Measurements from ENCODE around the gene ZNF385B. TPM values are rescaled to one million over a fixed set of nuclear protein-coding genes. Genes with fewer than 3 reads are reported as not detected.

The ZNF385B gene
- total and polyA plus RNA-seq, 2 donors (not counting 1 experiment from before 2014, with no cell fraction given): not detected

- no peaks in the 10 kb centered on the region for H3K79me2 ChIP-seq (ENCODE audit: control insufficient read depth, insufficient read depth, low read length)
- no peak overlapping the region for H3K9ac ChIP-seq (ENCODE audit: low read length)
- ATAC-seq (ENCODE audit: low read depth) (no peak), DNase-seq (no peak)
- no peaks in the 10 kb centered on the region for H3K27me3 ChIP-seq (replicated peaks in 1 of 4; ENCODE audit: control extremely low read depth in 1 of 4, control insufficient read depth in 3 of 4, insufficient read depth in 4 of 4, low read length in 3 of 4)
- ChIA-PET POLR2A (no interaction called here), CTCF (no interaction called here)
- H3K4me3 ChIP-seq (ENCODE audit: control extremely low read depth in 1 of 5, extremely low read depth in 1 of 5, insufficient read depth in 1 of 5, low read depth in 2 of 5, low read length in 4 of 5): no peak overlapping the region
- H2AFZ ChIP-seq (ENCODE audit: insufficient read depth, low read depth, low read length, poor library complexity, severe bottlenecking): no peak overlapping the region
- H3K4me1 ChIP-seq (ENCODE audit: control insufficient read depth in 2 of 2, insufficient read depth in 2 of 2, low read length in 2 of 2): no peaks in the 10 kb centered on the region
- 73% methylated on average over 1 of the region's 1 CpG for WGBS (ENCODE audit: insufficient coverage)
- no peak overlapping the region for H3K27ac Mint-ChIP-seq
- H3K27me3 Mint-ChIP-seq: peaks cover 16% of the 10 kb centered on the region
- no peak overlapping the region for H3K4me3 Mint-ChIP-seq
- TF ChIP-seq, protein P1, sequence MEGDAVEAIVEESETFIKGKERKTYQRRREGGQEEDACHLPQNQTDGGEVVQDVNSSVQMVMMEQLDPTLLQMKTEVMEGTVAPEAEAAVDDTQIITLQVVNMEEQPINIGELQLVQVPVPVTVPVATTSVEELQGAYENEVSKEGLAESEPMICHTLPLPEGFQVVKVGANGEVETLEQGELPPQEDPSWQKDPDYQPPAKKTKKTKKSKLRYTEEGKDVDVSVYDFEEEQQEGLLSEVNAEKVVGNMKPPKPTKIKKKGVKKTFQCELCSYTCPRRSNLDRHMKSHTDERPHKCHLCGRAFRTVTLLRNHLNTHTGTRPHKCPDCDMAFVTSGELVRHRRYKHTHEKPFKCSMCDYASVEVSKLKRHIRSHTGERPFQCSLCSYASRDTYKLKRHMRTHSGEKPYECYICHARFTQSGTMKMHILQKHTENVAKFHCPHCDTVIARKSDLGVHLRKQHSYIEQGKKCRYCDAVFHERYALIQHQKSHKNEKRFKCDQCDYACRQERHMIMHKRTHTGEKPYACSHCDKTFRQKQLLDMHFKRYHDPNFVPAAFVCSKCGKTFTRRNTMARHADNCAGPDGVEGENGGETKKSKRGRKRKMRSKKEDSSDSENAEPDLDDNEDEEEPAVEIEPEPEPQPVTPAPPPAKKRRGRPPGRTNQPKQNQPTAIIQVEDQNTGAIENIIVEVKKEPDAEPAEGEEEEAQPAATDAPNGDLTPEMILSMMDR (IDR thresholded peaks at IDR 0.05): no peak
- no peak for TF ChIP-seq EZH2 (IDR thresholded peaks at IDR 0.05; ENCODE audit: borderline replicate concordance, insufficient read depth, low read depth, low read length, poor library complexity, severe bottlenecking)
- H3K9me3 ChIP-seq (ENCODE audit: control extremely low read depth in 1 of 3, control insufficient read depth in 2 of 3, insufficient read depth in 1 of 3, low read length in 2 of 3): no peaks in the 10 kb centered on the region
- H3K9me3 Mint-ChIP-seq (ENCODE audit: insufficient read depth): no peaks in the 10 kb centered on the region
- intact Hi-C loops (cut with micrococcal nuclease): no loop called here
- H3K27ac ChIP-seq (ENCODE audit: low read length in 2 of 2): no peak overlapping the region
- H3K4me2 ChIP-seq (replicated peaks; ENCODE audit: low read depth, low read length, poor library complexity, severe bottlenecking): no peak overlapping the region
- H3K4me1 Mint-ChIP-seq: no peaks in the 10 kb centered on the region
- H3K36me3 ChIP-seq (replicated peaks in 1 of 2; ENCODE audit: control extremely low read depth in 1 of 2, control insufficient read depth in 1 of 2, extremely low read depth in 1 of 2, insufficient read depth in 2 of 2, low read length in 1 of 2): no peaks in the 10 kb centered on the region
- H4K20me1 ChIP-seq (ENCODE audit: control insufficient read depth, insufficient read depth, low read length, poor library complexity, severe bottlenecking): no peaks in the 10 kb centered on the region
Measured at GRCh38 chr2:179550214-179550613, 311.2 kb downstream of the ZNF385B start.

GRCh38 chr2:179546656-179547055, 314.8 kb downstream of the ZNF385B start:
- H3K4me2 ChIP-seq (replicated peaks; ENCODE audit: low read depth, low read length, poor library complexity, severe bottlenecking): no peak overlapping the region
- H3K27ac ChIP-seq (ENCODE audit: low read length in 2 of 2): no peak overlapping the region
- Mint-ChIP-seq H3K4me3 (no peak overlapping the region), H3K27ac (no peak overlapping the region), H3K9me3 (ENCODE audit: insufficient read depth) (no peaks in the 10 kb centered on the region), H3K27me3 (peaks cover 16% of the 10 kb centered on the region), H3K4me1 (no peaks in the 10 kb centered on the region)
- no peaks in the 10 kb centered on the region for H3K27me3 ChIP-seq (replicated peaks in 1 of 4; ENCODE audit: control extremely low read depth in 1 of 4, control insufficient read depth in 3 of 4, insufficient read depth in 4 of 4, low read length in 3 of 4)
- CTCF ChIA-PET: no interaction called here
- H3K4me3 ChIP-seq (ENCODE audit: control extremely low read depth in 1 of 5, extremely low read depth in 1 of 5, insufficient read depth in 1 of 5, low read depth in 2 of 5, low read length in 4 of 5): no peak overlapping the region
- no peaks in the 10 kb centered on the region for H3K79me2 ChIP-seq (ENCODE audit: control insufficient read depth, insufficient read depth, low read length)
- 100% methylated on average over 1 of the region's 2 CpGs for WGBS (ENCODE audit: insufficient coverage)
- no peaks in the 10 kb centered on the region for H3K36me3 ChIP-seq (replicated peaks in 1 of 2; ENCODE audit: control extremely low read depth in 1 of 2, control insufficient read depth in 1 of 2, extremely low read depth in 1 of 2, insufficient read depth in 2 of 2, low read length in 1 of 2)
- H2AFZ ChIP-seq (ENCODE audit: insufficient read depth, low read depth, low read length, poor library complexity, severe bottlenecking): no peak overlapping the region
- no peak overlapping the region for H3K9ac ChIP-seq (ENCODE audit: low read length)
- no peaks in the 10 kb centered on the region for H4K20me1 ChIP-seq (ENCODE audit: control insufficient read depth, insufficient read depth, low read length, poor library complexity, severe bottlenecking)
- H3K9me3 ChIP-seq (ENCODE audit: control extremely low read depth in 1 of 3, control insufficient read depth in 2 of 3, insufficient read depth in 1 of 3, low read length in 2 of 3): no peaks in the 10 kb centered on the region
- TF ChIP-seq, protein P1 (IDR thresholded peaks at IDR 0.05): no peak
- TF ChIP-seq EZH2 (IDR thresholded peaks at IDR 0.05; ENCODE audit: borderline replicate concordance, insufficient read depth, low read depth, low read length, poor library complexity, severe bottlenecking): no peak
- DNase-seq: no peak
- no peaks in the 10 kb centered on the region for H3K4me1 ChIP-seq (ENCODE audit: control insufficient read depth in 2 of 2, insufficient read depth in 2 of 2, low read length in 2 of 2)
- ATAC-seq (ENCODE audit: low read depth): no peak
- intact Hi-C loops (cut with micrococcal nuclease): no loop called here
- POLR2A ChIA-PET: no interaction called here

Measured in B cell (primary cell).